GM19452 (cell line): ENCODE data around the gene PNPLA3.
"Not testable (repeated sequence)": the region's sequence is repeated elsewhere in the genome, so short reads cannot be mapped to it uniquely, and the experiment has no call there.

Source experiments
- ATAC-seq: cut with Tn5 transposase; IDR thresholded peaks from one replicate; pipeline ENCODE4 v1.9.1; 2021; ENCODE audit not compliant: unreplicated experiment

The PNPLA3 gene

DNA sequence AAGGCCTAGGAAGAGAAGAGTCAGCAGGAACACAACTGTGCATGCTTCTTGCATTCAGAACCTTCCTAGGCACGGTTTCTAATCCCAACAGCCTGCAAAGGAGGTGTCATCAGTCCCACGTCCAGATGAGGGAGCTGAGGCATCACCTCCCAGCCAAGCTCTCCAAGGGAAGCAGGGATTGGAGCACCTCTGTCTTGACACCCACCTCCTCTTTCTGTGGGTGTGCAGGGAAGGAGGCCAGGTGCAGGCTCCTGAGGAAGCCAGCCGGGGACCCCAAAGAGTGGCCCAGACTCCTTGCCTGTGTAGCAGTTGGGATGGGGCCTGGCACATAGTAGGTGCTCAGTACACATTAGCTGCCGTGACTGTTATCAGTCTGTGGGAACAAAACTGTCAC is 33.7 kb upstream of the PNPLA3 start:
- ATAC-seq, result no peak

DNA sequence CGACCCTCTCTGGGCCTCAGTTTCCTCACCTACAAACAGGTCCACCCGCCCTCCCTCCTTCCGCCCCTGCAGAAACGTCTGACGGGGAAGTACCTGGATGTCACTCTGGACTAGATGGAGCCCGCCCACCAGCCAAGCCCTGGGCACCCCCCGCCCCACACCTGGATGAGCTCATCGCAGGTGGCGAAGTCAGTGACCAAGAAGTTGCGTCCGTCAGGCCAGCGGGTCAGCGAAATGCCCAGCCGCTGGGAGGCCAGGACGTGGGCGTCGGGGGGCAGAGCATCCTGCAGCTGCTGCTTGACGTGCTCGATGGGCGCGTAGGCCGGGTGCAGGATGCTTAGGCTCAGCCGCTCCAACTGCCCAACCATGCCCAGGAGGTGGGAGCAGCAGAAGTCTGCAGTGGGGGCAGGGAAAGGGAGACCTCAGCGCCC is 32.7 kb upstream of the PNPLA3 start:
- ATAC-seq, result no peak

DNA sequence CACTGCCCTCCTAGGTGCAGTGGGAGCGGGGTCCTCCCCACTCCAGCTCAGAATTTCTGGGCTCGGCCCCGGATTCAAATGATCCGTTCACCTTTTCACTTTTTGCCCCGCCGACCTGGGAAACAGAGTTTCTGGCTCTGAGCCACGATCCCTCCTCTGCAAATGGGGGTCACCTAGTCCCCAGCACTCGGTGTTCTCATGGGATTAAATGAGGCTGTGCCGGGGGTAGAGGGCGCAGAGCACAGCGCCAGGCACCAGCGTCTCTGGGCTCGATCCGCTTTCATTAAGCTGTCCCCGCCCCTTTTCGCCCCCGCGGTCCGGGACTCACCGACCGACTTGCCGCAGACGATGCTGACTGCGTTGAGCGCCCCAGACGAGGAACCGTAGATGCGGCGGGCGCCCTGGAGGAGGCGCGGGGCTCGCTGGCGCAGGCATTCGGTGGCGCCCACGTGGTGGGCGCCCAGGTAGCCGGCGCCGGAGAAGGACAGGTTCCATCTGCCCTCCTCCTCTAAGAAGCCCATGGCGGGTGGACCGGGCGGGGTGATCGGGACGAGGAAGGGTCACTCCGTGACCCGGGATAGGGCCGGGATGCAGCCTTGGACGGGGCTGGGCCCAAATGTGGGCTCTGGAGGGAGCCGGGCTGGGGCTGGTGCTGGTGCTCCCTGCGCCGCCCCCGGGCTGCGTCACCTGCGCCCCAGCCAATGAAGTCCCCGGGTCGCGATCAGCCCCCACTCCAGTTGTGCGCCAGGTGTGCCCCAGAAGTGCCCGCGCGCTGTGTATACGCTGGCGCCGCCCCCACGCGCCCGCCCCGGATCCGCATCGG is 32.0 kb upstream of the PNPLA3 start, which contains the start of gene PNPLA5:
TSS of gene PNPLA5 (minus strand) at position 654 of the 823 bp plus-strand sequence. CDS start at position 521, 133 bp downstream.
- ATAC-seq, result no peak

DNA sequence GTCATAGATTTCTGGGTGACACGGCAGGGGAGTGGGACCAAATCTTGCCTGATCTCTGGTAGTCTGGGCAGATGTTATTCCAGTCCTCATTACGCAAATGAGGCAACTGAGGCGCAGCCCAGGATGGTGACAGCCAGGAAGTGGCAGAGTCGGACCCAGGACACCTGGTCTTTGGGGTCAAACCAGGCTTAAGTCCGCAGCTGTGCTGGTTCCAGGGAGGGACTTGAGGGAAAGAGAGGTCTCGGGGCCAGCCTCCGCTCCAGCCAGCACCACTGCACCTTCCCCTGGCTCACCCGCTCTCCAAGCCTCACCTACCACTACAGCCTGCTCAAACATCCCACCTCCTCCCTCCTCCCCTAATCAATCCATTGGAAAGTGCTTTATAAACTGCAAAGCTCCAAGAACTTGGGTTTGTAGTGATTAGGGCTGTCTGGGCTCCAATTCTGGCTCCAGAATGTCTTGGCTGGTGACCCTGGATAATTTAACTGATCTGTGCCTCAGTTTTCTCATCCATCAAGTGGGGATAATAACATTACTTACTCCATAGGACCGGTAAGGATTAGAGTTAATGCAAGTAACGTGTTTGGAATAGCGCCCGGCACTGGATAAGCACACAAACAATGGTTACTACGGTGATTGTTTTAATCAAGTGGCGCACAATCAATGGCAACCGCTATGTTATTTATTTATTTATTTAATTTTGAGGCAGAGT is 31.3 kb upstream of the PNPLA3 start:
- no peak for ATAC-seq

DNA sequence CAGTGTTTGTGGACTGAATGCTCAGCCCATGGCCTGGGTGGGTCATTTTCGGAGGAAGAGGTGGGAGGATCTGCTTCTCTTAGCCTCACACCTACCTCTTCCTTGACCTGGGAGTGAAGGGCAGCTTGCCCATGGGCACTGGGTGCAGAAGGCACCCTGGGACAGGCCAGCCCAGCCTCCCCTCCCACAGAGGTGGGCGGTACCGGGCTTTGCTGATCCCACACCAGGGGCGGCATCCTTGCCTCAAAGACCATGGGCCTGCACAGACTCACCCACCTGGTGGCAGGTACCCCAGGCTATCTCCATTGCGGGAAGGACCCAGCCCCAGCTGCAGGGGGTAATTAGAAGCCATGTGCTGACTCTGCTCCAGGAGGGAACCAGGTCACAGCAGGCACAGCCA is 30.3 kb upstream of the PNPLA3 start:
- ATAC-seq, result no peak

DNA sequence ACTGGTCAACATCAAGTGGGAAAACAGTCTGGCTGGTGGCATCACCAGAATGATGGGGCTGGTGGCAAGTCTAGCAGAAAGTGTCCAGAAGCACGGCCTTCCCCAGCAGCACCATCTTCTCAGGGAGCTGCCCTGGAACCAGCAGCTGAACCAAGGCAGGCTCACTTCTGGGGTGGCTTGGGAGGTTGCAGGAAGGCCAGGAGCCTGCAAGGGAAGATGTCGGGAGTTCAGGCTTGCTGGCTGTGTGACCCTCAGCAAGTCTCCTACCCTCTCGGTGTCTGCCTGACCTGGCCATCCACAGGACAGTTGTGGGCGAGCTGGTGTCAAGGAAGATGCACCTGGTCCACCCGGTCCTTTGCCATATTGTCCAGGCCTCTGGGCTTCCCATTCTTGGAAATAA is 29.5 kb upstream of the PNPLA3 start:
- no peak for ATAC-seq

DNA sequence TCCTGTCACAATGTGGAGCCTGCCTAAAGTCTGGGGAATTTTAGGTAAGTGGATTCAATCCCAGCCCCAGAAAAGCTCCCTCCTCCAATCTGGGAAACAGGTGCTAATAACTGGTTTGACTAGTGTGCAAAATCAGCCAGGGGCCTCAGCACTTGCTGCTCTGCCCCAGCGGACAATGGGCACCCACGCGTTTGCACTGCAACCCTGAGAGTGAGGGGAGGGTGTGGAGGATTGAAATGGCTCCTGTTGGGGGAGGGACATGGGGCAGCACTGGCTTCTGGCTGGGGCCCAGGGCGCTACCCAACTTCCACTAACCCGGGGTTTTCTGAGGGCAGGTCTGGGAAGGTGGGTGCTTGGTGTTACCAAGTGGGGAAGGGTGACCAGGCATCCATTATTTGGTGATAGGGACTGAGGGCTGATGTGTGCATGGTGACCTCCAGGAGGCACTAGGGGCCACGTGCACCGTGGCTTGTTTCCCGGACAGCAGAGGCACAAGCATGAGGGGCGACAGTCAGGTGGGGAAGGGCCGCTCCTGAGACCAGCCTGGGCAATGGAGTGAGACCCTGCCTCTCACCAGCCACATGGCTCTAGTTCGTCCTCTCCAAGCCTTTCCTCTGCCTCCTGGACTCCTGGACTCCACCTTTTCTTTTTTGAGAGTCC is 27.5 kb upstream of the PNPLA3 start:
- ATAC-seq, result no peak

DNA sequence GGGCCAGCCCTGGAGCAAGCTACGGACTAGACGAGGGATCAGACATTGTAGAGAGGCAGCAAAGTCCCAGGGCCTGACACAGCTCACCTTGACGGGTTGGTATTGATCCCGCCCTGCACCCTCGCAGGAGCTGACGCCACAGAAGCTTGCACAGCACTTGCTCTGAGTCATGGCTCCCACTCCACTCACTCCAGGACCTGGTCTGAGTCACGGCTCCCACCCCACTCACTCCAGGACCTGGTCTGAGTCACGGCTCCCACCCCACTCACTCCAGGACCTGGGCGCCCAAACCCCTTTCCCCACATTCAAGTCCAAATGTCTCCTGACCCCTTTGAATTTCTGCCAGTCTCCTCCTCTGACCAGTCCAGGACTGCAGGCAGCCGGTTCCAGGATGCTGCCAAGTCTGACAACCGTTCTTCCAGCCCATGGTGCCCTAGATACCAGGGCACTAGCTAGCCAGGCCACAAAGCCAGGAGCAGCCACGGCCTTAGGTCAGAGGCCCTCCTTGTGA is 25.8 kb upstream of the PNPLA3 start:
- ATAC-seq, result no peak

DNA sequence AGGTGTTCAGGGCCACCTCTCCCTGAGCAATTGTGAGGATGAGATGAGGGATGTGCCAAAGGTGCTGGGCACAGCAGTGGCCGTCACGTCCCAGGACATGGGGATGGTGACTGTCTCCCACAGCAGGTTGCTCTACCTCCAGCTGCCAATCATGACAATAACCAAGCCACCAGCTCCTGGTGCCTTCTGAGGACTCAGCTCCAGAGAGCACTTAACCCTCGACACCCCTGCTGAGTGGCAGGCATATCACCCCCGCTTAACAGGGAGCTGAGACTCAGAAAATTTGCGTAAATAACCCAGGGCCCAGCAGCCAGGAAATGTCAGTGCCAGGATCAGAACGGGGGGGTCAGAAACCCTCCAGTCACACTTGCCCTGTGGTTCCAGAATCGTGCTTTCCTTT is 23.4 kb upstream of the PNPLA3 start:
- no peak for ATAC-seq

DNA sequence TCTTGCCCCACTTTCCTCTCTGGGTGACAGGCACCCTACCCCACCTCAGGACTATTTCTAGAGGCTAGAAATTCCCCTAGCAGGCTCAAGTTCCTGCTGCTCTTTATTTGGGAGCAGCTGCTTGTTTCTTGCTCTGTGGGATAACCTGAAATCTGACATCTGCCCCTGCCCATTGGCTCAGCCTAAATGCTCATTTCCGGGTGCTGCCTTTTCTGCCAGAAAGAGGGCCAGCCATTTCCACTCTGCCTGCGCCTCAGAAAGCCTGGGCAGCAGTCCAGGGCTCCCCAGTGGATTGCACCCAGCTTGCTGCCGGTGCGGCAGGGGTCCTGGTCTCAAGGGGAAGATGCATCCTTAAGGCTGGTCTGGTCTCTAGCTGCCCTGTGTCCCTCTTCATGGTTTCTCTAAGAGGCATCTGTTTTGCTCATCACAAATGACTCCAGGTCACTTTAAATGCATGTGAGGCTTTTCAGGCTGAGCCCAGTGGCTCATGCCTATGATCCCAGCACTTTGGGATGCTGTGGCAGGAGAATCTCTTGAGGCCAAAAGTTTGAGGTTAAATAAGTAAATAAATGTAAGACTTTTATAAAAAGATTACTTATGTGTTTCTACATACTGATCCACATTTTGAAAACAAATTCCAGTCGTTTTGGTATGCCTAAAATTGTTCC is 21.5 kb upstream of the PNPLA3 start:
- ATAC-seq, result no peak

DNA sequence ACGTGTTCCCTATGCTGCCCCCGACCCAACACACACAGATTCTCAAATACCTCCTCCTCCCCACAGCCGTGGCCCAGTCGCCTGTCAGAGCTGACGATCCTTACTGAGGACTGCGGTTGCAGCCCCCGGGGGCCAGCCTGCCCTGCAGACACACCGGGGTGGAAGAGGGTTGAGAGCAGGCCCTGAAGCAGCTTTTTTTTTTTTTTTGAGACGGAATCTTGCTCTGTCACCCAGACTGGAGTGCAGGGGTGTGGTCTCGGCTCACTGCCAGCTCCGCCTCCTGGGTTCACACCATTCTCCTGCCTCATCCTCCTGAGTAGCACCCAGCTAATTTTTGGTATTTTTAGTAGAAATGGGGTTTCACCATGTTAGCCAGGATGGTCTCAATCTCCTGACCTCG is 20.6 kb upstream of the PNPLA3 start:
- not testable (repeated sequence) for ATAC-seq

DNA sequence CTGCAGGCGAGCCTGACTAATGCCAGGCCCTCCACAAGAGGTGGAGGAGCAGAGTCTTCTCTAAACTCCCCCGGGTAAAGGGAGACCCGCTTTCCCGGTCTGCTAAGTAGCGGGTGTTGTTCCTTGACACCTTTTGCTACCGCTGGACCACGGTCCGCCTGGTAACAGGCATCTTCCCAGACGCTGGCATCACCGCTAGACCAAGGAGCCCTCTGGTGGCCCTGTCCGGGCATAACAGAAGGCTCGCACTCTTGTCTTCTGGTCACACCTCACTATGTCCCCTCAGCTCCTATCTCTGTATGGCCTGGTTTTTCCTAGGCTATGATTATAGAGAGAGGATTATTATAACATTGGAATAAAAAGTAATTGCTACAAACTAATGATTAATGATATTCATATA is 19.2 kb upstream of the PNPLA3 start:
- not testable (repeated sequence) for ATAC-seq

DNA sequence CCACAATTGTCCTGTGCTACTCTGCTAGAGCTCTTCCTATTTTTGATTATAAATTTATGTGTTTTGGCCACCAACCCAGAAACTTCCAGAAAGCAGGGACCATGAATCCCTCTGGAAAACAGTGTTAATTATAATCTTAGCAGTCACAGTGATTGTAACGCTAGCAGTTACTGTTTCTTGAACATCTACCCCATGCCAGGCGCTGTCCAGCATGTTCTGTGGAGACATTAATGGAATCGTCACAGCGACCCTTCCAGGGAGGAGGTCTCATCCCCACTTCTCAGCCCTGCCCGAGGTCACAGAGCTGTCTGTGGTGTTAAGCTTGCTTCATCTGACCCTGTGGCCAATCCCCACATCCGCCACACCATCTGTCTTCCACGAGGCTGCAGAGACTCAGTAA is 17.9 kb upstream of the PNPLA3 start:
- ATAC-seq, result no peak

DNA sequence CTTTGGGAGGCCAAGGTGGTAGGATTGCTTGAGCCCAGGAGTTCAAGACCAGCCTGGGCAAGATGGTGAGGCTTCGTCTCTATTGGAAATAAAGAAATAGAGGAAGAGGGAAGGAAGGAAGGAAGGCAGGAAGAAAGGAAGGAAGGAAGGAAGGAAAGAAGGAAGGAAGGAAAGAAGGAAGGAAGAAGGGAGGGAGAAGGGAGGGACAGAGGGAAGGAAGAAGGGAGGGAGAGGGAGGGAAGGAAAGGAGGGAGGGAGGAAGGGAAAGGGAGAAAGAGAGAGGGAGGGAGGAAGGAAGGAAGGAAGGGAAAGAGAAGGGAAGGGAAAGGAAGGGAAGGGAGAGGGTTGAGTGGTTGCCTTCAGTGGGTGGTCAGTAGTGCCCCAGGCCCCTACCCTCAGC is 13.9 kb upstream of the PNPLA3 start:
- no peak for ATAC-seq

DNA sequence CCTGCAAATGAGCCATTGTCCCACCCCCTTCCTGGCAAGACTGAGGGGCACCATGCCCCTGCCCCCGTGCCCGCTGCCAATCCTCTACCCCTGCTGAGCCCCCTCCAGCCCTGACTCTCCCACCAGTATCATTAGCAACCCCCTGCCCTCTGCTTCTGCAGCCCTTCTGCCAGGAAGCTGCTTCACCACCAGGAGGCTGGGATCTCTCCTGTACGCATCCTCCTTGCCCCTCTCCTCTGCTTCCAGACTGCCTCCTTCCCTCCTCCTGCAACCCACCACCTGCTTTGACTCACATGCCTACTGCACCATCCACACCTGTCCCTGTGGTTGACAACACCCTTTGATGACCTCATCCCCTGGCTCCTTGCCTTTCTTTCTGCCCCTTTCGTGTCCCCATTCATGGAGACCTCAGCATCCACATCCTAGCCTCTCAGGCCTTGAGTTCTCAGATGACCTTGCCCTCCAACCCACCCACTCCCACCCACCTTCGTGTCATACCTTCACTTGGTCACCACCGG is 13.4 kb upstream of the PNPLA3 start:
- ATAC-seq, result no peak

DNA sequence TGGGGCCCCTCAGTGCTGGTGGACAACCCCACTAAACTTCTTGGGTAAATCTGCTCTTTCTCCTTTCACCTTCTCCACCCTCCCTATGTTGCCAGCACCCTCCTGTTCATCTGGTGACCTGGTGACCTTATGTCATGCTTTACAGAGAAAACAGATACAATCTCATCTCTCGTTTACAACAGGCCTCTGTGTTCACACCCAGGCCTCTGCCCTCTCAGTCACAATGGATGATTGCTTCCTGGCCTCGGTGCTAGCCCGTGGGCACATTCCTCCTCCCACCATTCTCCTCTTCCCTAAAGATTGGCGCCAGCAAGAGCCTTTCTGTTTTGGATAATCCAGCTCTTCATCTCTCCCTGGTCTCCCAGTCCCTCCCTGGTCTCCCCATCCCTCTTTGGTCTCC is 12.3 kb upstream of the PNPLA3 start:
- no peak for ATAC-seq

DNA sequence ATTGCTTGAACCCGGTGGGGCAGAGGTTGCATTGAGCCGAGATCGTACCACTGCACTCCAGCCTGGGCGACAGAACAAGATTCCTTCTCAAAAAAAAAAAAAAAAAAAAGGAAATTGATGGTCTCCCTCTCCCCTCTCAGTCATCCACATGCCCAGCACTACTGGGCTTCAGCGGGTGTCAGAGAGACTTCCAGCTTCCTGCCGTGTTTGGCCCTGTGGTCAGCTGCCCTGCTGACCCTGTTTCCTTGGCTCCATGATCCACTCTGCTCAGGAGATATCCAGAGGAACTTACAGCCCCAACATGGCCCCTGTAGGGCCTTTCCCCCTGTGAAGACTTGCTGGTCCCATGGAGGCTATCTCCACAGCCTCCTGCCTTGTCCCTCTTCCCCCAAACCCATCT is 6.1 kb upstream of the PNPLA3 start:
- ATAC-seq, result no peak

DNA sequence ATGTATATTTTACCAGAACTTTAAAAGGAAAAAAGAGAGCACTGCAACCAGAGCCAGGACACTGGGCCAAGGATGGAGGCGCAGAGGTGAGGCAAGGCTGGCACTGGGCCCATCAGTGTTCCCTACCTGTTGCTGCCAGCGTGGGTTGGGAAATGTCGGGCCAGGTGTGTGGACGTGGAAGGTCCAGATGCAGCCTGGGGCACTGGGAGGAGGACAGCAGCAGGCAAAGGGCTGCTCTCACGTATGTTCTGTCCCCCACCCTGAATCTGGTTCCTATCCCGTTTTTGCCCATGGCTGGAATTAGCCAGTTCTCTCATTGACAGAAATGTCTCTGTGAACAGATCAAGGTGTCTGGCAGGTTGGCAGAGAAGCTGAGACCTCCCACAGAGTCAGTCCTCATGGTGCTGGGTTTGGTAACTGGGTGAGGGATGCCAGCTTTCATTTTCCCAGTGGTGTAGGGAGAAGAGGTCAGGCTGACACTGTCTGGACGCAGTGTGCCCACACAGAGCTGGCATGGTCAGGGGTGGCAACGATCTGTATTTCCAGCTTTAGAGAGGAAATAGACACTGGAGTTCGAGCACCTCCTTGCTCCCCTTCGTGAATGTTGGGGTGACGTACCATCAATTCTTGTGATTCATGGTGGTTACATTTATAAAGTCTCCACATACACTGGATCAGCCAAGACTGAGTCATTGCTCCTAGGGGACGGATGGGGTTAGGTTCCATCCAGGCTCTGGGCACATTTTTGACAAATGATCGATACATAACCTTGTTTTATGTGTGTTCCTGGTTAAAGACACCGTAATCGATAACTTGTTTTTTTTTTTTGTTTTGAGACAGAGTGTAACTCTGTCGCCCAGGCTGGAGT is 4.3 kb upstream of the PNPLA3 start:
- ATAC-seq, result no peak

DNA sequence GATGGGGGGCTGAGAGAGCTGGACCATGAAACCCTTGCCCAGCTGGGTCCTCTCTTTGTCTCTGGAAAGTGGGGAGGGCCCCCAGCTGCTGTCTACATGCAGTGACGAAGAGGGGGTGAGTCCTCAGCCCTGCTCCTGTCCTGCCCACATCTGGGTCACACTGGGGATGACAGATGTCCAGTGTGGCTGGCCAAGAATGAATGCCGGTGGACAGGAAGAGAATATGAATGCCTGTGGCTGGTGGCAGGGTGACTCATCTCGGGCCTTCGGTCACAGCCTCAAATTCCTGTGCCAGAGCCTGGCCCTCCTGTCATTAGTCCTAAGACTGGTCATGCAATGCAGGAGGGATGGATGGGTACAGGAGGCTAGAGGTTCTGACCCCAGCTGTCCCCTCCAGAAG is 2.2 kb upstream of the PNPLA3 start:
- no peak for ATAC-seq

DNA sequence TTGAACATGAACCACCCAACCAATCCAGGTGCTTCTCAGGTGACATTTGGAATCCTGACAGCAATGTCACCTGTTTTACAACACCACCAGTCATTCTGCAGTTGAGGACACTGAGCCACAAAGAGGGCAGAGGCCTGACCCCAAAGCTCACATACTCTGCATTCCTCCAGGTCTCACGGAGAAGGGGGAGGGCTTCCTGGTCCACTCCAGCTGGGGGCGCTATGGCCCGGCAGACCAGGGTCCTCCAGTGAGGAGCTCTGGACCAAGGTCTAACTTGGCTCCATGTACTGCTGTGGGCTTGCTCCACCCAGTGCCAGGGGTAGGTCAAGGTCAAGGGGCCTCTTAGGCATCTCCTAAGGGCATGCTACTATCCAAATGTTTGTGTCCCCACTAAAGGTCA is 1.5 kb upstream of the PNPLA3 start:
- no peak for ATAC-seq
